HG03439 (cell line): ENCODE measurements around the gene DYNC2H1.

Source experiments
- ATAC-seq: cut with Tn5 transposase; IDR thresholded peaks from one replicate; pipeline ENCODE4 v1.9.1; 2021; ENCODE audit warnings: mild to moderate bottlenecking, moderate library complexity; ENCODE audit not compliant: unreplicated experiment

DYNC2H1 gene

DNA sequence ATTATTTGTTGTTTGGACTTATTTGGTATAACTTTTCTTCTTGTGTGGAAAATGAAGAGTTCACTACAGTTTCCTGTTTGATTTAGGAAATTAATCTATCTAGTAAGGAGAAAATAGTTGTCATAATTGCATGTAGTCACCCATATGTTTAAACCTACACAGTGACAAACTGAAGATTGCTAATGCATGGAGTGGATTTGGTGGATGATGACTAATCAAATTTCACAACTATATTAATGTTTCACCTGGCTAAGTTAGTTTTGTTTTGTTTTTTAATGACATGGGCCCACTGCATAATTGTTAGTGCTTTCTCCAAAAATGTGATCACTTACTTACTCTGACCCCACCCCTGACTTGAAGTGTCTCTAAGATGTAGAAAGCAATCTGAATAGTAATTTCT lies 170.6 kb downstream of the DYNC2H1 start:
- ATAC-seq: no peak

DNA sequence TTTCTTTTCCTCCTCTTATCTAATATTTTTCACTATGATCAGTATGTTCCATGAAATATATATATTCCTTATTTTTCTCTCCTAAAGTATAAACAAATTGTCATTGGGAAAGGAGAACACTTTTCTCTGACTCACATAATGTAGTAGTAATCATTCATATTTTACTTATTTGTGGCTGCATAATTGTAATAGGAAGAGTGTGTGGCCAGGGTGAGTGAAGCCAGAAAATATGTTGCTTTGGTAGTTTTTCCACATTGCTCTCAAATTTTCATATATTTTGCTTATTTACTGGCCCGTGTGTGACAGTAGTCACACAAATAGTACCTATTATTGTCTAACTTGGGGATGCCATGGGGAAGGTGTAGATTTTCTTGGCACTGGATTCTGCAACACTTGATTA lies 172.1 kb downstream of the DYNC2H1 start:
- no peak for ATAC-seq

DNA sequence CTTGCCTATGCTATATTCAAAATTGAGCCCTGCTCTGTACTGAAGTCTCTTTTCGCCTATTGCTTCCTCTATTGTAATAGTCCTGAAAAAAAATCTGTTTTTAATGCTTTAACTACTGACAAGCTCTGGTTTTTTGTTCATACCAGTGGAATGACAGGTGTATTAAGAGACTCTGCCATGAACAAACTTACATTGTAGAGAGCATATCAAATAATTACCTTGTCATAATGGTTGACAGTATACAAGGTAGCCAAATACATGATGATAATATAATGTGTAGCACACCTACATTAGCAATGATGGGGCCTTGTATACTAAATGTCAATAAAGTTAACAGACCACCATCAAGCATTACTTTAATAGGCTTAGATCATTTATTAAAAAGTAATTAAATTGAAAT lies 175.0 kb downstream of the DYNC2H1 start:
- ATAC-seq: no peak

DNA sequence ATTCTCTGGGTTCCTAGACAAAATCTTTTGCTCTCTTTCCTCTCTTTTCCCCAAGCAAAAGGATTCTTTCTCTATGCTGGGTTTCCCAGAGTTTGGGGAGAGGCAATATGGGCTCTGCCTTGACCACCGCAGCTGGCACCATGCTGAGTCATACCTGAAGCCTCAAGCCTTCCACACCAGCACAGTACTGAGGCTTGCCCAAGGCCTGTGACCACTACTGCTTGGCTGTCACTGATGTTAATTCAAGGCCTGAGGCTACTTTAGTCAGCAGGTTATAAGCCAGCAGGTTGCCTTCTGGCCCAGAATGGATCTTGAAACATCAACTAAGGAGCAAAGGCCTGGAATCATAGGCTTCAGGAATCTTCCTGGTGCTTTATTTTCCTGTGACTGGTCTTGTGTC lies 185.3 kb downstream of the DYNC2H1 start:
- ATAC-seq: no peak

DNA sequence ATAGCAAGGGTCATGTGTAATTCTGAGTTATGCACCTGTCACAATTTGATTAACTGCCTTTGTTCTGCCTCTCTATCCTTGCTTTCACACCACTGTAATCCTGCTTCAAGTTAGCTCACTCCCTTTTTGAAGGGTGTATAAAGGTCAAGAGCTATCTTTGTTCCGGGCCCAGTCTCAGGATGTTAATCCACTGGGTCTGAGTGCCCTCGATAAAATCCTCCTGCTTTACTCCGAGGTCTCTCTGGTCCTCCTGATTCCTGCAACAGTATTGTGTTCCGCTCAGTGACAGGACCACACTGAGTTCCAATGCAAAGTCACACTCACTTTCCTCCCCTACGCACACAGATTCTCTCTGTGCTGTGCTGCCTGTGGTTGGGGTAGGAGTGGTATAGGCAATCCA lies 186.5 kb downstream of the DYNC2H1 start:
- ATAC-seq: no peak

DNA sequence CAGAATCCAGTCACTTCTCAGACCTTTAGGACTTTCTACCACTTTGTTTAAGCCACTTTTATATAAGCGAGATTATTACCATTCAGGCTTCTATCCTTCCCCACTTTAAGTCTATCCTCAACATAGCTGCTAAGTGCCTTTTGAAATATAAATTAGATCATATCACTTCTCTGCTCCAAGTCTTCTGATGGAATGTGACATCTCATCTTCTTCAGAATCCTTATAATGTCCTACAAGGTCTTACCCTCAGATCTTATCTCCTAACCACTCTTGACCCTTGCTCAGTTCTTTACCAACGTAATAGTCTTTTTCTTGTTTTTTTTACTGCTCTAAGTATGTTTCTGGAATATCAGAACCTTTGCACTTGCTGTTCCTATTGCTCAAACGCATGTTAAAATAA lies 188.7 kb downstream of the DYNC2H1 start:
- ATAC-seq: no peak

DNA sequence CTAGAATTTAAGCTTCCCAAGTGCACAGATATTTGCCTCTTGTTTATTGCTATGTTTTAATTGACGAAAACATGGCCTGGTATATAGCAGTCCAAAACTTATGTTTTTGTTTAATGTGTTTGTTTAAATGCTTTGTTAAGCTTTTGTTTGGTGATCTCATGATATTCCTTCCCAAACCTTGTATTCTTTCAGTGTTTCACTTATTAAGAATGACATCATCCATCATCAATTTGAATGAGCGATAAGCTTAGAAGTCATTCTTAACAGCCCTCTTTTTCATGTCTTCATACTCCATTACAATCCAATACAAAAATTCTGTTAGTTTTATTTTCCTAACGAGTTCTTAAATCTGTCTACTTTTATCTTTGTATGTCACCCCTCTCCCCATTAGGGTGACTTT lies 206.0 kb downstream of the DYNC2H1 start:
- ATAC-seq: no peak

DNA sequence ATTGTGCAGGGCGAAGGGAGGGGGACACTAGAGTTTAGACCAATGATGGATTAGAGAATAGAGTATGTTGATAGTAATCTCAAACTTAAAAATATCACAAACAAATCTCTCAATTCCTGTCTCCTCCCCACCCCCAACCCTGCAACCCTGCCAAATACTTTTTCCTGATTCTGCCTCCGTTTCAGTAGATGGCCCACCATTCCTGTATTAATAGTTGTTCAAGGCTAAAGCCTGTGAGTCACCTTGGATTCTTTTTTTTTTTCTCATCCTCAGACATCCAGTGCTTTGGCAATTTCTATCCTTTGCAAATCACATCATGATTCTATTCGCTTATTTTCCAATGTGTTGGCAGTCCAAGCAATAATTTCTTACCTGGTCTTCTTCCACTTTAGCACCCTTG lies 207.9 kb downstream of the DYNC2H1 start:
- ATAC-seq: no peak

DNA sequence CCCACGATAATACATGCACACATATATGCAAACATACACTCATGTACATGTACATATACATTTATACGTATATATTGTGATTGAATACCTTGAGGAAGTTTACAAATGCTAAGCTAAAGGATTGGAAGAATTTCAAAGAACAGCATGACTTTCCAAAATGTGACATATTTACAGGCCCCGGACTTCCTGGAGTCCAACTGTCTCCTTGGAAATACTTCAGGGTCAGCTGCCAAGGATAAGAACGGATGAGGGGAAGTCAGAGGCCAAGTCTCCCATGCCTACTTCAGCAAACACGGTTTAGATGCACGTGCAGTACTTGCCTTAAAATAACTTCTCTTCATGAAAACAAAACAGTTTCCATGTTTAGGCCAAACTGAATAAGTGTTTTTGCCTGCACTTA lies 213.6 kb downstream of the DYNC2H1 start:
- no peak for ATAC-seq

DNA sequence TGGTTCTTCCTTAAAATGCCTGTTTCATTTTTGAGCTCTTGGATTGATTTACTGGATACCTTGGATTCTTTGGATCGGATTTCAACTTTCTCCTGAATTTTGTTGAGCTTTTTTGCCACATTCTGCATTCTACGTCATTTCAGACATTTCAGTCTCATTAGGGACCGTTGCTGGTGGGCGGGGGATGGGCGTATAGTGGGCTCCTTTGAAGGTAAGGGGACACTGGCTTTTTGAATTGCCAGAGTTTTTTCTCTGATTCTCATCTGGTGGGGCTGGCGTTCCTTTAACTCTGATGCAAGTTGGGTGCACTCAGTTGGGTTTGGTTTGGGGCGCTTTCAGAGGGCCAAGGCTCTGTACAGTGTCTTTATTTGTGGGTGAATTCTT lies 216.5 kb downstream of the DYNC2H1 start:
- peak; percentile 8 for ATAC-seq

DNA sequence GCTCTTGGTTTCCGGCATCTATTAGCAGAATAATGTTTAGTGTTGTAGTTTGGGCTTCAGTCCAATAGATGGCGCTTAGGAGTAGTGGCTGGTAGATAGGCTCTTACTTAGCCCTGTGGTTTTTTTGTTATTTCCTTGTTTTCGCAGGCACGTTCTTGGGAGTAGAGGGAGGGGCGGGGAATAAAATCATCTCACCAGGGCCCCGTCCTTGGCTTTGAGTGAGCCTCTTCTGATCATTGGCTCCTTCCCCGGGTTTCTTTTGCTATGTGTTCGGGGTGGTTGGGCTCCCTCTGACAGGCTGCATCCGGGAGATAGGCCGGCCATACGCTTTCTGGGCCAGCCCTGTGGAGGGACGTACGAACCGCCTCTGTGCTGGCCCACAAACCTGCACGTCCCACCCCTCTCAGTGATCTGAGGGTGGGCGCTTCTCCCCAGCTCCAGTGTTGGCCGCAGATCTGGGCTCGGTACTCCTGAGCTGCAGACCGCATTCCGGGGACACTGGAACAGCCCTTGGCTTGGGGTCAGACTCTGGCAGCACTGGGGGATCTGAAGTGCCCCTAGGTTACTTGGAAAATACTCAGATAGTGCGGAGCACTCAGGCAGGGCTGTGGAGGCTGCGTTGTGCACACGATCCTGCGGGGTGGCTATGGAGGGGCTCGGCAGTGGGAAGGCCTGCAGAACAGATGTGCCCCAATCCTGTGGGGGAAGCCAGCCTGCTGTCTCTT lies 217.0 kb downstream of the DYNC2H1 start:
- ATAC-seq: peak; percentile 84

DNA sequence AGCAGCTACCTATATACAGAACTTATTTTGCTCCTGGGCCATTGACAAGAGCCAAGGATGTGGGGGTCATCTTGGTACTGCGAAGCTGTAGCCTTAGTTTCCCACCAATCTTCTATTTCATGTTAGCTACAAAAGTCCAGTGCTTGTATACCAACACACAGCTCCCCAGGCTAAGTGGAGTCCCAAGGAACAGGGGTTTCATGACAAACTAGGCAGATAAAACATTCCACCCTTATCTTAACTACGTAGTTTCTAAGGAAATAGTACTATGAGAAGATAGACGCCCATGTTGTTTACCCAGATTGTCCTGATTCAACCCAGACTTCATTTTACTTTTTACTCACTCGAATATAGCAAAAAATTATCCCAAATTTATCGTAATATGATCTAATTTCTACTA lies 218.5 kb downstream of the DYNC2H1 start:
- no peak for ATAC-seq

DNA sequence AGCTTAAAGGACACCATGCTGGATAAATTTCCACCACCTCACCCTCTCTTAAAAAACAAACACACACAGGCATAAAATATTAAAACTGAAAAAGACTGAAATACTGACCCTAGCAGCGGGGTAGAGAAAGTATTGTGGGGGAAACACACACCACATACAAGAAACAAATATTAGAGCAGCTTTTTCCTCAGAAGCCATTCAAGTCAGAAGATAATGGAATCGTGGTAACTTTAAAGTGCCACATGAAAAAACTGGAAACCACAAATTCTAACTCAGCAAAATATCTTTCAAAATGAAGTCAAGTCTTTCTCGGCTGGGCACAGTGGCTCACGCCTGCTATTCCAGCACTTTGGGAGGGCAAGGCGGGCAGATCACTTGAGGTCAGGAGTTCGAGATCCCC lies 223.2 kb downstream of the DYNC2H1 start:
- no peak for ATAC-seq

DNA sequence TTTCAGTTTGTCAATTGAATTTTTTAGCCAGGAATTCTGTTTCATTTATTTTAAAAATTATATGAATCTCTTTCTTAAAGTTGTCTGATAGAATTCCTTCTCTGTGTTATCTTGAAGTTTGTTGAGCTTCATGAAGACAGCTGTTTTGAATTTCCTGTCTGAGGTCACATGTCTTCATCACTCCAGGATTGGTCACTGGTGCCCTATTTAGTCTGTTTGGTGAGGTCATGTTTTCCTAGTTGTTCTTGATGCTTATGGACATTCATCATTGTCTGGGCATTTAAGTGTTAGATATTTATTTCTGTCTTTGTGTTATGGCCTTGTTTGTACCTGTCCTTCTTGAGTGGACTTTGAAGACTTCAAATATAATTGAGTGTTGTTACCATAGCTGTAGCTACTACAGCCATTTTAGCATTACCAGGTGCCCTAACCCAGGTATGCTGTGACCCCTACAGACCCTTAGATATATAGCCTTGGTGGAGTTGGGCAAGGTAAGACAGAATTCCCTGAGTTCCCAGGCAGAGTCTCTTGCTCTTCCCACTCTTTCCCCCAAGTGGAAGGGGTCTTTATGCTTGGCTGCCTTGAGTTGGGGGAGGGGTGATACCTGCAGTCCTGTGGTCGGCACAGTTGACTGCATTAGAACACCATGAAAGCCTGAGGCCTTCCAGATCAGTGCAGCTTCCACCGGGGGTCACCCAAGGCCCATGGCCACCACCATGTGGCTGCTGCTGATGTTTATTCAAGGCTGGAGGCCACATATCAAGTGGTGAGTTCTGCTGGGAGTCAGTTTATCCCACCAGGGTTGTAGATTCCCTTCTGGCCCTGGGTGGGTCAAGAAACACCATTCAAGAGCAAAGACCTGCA lies 229.6 kb downstream of the DYNC2H1 start:
- ATAC-seq: no peak

DNA sequence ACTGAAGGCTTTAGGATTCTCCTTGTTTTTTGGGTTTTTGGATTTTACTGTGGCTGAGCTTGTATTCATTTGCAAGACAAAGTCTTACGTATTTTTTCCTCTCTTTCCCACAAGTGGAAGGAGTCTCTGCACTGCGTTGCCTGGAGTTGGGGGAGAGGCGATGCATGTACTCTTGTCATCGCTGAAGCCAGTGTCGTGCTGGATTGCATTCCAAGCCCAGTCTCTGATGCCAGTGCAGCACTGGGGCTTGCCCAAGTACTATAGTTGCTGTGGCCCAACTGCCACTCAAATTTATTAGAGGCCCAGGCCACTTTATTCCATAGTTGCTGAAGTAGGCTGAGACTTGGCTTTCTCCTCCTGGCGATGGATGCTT lies 230.2 kb downstream of the DYNC2H1 start:
- ATAC-seq: no peak

DNA sequence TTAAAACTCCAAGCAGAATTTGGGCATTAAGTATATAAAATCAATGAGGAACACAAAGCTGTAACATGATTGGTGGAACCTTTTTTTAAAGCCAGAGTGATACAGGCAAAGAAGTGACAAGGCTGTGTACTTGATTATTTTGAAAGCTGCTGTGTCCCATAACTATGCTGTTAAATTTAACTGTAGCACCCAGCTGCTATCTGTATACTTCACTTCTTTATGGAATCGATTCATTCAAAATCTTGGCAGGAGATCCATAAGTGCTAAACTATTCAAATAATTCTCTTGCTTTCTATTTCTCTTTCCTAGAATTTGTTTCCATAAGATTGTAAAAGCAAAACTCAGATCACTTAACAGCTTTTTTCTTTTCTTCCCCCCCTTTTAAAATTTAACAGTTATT lies 231.7 kb downstream of the DYNC2H1 start:
- no peak for ATAC-seq

DNA sequence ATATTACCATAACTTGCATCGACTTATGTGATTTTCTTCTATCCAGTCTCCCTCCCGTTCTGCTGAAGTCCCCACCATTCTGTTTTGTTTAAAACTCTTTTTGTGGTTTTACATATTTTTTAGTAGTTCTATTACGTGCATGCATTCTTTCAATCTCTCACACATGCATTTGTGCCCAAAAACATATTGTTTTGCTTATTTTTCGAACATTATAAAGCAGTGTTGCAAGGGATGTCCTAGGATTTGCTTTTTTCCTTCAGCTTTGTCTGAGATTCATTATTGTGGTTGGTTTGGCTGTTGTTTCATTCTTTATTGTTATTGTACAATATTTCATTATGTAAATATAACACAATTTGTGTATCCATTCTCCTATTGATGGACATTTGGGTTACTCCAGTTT lies 235.7 kb downstream of the DYNC2H1 start:
- ATAC-seq: no peak

DNA sequence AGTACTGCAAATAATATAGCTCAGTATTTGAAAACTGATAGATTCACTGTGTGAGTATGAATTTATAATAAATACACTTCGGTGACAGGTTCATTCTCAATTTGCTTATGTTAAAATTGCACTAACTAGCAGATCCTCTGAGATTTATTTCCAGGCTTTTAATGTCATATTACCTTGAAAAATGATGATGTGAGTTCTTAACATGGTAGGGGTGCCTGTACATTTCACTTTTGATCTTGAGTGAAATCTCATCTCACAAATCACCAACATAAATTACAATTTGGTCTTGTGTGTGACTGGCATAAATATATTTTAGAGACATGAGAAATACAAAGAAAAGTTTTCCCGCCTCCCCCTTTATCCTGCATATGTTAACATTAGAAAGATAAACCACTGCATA lies 240.4 kb downstream of the DYNC2H1 start:
- ATAC-seq: no peak

DNA sequence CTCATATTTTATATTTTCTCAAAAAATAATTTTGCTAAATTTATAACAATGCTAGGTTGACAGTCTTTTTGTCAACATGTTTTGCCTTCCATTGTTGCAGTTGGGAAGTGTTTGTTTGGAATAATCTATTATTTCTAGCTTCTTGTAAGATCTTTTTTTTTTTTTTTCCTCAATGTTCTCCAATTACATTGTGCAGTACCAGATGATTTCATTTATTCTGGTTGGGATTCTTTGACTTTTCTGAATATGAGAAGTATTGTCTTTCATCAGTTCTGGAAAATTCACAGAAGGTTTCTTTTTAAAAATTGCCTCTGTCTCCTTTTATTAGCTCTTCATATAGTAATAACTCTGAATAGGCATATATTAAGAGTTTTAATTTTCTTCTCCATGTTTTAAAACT lies 245.4 kb downstream of the DYNC2H1 start:
- no peak for ATAC-seq

DNA sequence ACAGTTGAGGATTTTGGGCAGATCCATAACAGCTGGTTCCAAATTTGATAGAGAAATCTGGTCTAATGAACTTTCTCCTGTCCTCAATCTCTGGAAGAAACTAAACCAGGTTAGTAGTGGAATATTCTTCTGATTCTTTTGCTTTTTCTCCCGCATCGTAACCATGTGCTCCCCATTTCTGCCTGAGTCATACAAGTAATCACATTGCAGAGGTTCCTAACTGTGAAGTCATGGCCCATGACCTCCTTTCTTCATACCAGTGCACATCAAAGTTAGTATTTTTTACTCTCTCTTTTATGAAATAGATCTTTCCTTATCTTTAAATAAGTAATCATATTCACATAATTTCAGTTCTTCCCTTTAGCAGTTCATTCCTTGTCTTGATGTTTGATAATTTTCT lies 249.0 kb downstream of the DYNC2H1 start:
- no peak for ATAC-seq

DNA sequence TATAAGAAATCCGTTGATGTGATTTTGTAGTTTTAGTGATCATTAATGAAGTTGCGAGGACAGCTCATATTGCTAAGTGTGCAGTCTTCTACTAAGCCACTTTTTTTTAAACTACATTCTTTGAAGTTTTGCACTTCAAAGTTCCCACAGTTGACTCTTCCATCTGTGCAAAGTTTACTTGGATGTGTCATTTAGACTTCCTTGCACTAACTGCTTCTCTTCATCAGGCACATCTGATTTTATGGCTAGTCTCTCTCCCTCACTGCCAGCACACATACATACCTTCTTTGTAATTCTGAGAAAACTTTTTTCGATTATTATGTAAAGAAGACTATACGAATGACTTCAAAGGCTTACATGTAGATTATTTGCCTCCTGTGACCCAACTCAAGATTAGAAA lies 250.0 kb downstream of the DYNC2H1 start:
- no peak for ATAC-seq

DNA sequence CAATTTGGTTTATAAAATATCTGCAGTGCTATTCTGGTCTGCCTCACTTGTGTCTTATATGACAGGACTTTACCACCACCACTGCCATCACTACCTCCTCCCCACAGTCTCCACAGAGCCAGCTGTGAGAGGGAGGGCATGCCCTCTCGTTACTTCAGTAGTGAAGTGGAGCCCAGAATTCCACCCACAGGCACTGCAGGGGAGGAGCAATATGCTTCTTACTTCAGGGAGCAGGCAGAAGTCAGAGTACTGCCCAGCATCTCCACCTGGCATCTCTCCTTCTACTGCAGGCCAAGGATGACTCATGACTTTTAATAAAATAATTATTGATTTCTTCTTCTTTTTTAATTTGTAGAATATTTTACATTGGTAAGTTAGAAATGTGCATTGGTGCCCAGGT lies 255.5 kb downstream of the DYNC2H1 start:
- no peak for ATAC-seq

DNA sequence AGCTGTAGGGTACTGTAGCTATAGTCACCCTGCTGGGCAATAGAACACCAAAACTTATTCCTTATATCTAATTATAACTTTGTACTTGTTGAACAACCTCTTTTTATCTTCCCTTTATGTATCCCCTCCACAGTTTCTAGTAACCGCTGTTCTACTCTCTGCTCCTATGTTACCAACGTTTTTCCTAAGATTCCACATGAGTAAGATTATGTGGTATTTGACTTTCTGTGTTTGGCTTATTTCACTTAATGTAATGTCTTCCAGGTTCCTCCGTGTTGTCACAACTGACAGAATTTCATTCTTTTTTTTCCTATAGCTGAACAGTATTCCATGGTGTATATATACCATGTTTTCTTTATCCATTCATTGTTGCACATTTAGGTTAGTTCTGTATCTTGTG lies 258.4 kb downstream of the DYNC2H1 start:
- ATAC-seq: no peak
